HG02623 (cell line): Measurements from ENCODE around the gene ATF6.

ENCODE experiments used
- ATAC-seq: cut with Tn5 transposase; IDR thresholded peaks from one replicate; pipeline ENCODE4 v1.9.1; 2021; ENCODE audit warnings: moderate library complexity; ENCODE audit not compliant: unreplicated experiment

The ATF6 gene

GRCh38 chr1:161989786-161990185 lies 223.7 kb downstream of the ATF6 start:
- ATAC-seq, result no peak

- ATAC-seq, result no peak
These were observed 227.5 kb downstream of the ATF6 start for GRCh38 chr1:161993576-161993975.

GRCh38 chr1:161994175-161994668 lies 228.1 kb downstream of the ATF6 start:
- no peak for ATAC-seq

GRCh38 chr1:161997152-161997551 lies 231.0 kb downstream of the ATF6 start:
- no peak for ATAC-seq

- no peak for ATAC-seq
These were observed 232.7 kb downstream of the ATF6 start for GRCh38 chr1:161998811-161999210.

GRCh38 chr1:161999301-162000052 lies 233.4 kb downstream of the ATF6 start:
- no peak for ATAC-seq

GRCh38 chr1:162000053-162000420 lies 233.9 kb downstream of the ATF6 start:
- no peak for ATAC-seq

- ATAC-seq, result no peak
These were observed 237.1 kb downstream of the ATF6 start for GRCh38 chr1:162003061-162003829.

- no peak for ATAC-seq
These were observed 237.7 kb downstream of the ATF6 start for GRCh38 chr1:162003830-162004215.

- no peak for ATAC-seq
These were observed 238.4 kb downstream of the ATF6 start for GRCh38 chr1:162004441-162004950.

GRCh38 chr1:162006081-162006480 lies 240.0 kb downstream of the ATF6 start:
- ATAC-seq, result no peak

GRCh38 chr1:162007466-162007865 lies 241.3 kb downstream of the ATF6 start:
- ATAC-seq, result no peak

- no peak for ATAC-seq
These were observed 242.7 kb downstream of the ATF6 start for GRCh38 chr1:162008799-162009198.

- no peak for ATAC-seq
These were observed 243.5 kb downstream of the ATF6 start for GRCh38 chr1:162009501-162010174.

GRCh38 chr1:162010175-162010506 lies 244.0 kb downstream of the ATF6 start:
- no peak for ATAC-seq

- no peak for ATAC-seq
These were observed 245.4 kb downstream of the ATF6 start for GRCh38 chr1:162011337-162012012.

GRCh38 chr1:162013289-162013688 lies 247.2 kb downstream of the ATF6 start:
- ATAC-seq, result no peak
